PC-3 (cell line): ENCODE measurements around the gene PACS1.

Experiments
- CTCF ChIP-seq: fragments of 300-600 bp; sonication (generic); conservative IDR thresholded peaks from 2 replicates; pipeline ENCODE4 v1.5.1; 2017; ENCODE audit warnings: antibody characterized with exemption, low read depth, mild to moderate bottlenecking, low read length
- EZH2phosphoT487 ChIP-seq: fragments of 300-600 bp; sonication (generic); IDR thresholded peaks from 2 replicates; pipeline ENCODE4 v1.6.1; 2018; ENCODE audit warnings: mild to moderate bottlenecking, antibody characterized with exemption, low read length, borderline replicate concordance

DNA sequence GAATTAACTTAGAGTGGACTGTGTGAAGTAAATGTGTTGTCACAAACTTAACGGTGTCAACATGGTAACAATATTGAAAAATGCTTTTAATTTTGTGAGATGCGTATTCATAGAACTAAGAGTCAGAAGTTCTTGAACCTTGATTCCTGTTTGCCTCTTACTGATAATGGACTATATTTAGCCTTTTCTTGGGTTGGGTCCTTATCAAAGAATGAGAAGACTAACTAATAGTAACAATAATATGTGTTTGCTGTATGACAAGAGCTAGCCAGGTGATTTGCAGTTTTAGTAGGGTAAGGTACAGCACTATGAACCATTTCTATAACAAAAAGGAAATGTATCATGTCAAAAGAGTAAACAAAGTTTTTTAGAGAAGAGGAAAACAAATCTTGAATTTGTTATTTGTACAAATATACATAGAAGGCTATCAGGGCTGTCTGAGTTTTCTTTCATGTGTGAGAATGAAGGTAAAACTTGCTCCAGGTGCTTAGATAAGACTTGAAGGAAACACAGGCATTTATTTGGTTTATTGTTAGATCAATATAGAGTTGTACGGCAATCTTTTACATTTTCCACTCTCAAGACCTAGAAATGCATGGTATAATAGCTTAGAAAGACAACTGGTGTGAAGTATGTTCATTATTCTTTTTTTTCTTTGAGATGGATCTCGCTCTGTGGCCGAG is 74.1 kb downstream of the PACS1 start:
- TF ChIP-seq CTCF (no peak), EZH2phosphoT487 (no peak)
